Measurements from ENCODE around the gene PTGDR.

Gene PTGDR

DNA sequence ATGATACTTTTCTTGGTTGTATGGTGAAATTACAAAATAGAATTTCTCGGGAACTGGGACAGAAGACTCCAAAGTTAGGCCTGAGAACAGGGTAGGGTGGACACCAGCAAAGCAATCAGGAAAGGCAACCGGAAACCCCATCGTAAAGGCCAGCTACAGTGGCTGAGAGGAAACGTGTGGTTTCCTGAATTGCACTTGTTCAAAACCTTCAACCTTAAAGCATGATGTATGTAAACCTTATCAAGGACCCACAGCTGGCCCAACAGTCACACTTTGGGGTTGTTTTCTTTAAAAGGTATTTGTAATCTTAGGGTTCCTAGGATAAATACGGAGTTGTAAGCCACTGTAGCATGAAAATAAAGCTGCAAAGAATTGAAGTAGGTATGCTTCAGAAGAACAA, 2.2 kb upstream of the PTGDR start:
- no peak for DNase-seq

- DNase-seq: no peak
Observed at GRCh38 chr14:52266179-52266578, 1.3 kb upstream of the PTGDR start.

DNA sequence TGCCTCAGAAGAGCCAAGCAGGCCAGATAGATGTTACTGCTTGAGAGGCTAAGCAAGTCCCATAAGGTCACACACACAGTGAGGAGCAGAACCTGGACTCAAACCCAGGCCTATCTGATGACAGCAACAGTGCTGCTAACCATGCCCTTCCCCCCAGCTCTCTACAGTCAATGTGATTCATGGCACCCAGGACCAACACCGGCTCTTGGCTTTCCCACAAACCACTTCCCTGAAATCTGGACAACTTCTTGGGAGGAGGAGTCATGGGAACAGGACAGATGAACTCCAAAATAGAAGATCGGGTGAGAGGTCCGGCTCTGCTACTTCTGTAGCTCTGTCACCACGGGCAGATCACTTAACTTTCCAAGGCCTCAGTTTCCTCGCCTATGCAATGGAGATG, 716 bp upstream of the PTGDR start:
- no peak for DNase-seq

DNA sequence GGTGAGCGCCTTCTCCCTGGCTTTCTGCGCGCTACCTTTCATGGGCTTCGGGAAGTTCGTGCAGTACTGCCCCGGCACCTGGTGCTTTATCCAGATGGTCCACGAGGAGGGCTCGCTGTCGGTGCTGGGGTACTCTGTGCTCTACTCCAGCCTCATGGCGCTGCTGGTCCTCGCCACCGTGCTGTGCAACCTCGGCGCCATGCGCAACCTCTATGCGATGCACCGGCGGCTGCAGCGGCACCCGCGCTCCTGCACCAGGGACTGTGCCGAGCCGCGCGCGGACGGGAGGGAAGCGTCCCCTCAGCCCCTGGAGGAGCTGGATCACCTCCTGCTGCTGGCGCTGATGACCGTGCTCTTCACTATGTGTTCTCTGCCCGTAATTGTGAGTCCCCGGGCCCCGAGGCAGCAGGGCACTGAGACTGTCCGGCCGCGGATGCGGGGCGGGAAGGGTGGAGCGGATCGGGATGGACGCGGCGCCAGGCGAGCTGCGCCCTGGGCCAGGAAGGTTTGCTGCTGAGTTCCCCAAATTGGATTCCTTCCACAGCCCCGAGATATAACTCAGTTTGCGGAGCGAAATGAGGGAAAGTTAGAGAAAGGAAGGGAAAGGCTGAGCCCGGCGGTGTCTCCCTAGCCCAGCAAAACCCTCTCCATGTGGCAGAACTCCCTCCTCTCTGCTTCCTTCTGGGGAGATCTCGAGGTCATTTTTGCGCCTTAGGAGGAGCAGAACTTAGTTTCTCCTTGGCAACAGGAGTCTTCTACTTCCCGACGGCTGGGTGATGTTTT, 972 bp downstream of the PTGDR start:
- peak in 1 of 2 donors; percentile 13 for DNase-seq

DNA sequence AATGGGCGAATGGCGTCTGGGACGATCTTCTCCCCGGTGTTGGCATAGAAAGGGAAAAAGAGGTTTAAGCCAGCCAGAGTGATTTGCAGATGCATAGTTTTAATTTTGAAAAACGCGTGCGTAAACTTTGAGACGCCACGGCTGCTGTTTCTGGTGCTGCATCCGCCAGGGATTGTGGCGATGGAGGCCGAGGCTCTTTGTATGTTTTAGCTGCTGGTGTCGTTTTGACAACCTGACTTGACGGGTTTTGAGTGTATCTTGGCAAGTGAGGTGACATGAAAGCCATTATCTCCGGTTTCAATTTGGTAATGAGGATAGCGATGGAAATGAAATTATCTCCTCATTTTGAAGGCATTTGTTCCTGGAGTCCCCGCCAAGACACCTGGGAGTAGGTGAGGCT, 1.6 kb downstream of the PTGDR start:
- DNase-seq: no peak

DNA sequence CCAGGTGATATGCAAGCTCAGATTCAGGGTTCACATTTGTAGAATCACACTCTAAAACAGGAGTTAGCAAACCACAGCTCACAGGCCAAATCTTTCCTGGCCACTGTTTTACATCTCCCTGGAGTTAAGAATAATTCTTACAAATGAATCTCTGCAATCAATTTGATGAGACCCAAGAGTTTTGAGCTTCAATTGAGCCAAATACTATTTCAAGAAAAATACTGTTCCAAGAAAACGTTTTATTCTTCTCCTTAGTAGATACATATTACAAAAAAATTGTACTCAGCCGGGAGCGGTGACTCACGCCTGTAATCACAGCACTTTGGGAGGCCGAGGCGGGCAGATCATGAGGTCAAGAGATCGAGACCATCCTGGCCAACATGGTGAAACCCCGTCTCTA, 2.5 kb downstream of the PTGDR start:
- no peak for DNase-seq

DNA sequence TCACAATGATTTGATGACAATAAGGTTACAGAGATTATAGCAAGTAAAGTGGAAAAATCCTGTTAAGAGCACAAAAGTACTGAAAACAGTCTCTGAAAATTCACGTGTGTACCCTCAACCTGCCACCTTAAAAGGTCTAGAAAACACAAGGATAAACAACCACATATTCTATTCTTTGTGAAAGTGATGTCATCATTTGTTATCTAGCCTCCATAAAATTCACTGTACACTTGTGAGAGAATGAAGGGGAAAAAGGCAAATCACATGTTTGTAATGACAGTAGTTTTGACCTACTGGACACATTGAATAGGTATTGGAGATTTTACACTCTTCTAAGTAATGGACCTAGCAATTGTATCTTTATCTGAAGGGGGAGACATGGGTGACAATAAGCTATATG, 4.0 kb downstream of the PTGDR start:
- DNase-seq: no peak

DNA sequence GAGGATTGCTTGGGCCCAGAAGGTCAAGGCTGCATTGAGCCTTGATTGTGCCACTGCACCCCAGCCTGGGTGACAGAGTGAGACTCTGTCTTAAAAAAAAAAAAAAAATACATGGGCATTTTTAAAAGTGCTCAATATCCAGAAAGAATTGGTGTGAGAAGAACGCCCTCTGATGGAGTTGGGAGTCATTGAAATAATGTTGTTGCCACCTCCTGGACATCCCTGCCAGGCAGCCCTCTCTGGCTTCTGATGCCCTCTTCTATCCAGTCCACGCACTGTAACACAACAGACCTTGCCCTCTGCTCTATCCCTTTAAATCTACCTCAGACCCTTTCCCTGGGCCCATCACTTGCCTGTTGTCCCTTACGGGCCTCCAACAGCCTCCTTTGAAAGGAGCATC, 4.9 kb downstream of the PTGDR start:
- DNase-seq: no peak

DNA sequence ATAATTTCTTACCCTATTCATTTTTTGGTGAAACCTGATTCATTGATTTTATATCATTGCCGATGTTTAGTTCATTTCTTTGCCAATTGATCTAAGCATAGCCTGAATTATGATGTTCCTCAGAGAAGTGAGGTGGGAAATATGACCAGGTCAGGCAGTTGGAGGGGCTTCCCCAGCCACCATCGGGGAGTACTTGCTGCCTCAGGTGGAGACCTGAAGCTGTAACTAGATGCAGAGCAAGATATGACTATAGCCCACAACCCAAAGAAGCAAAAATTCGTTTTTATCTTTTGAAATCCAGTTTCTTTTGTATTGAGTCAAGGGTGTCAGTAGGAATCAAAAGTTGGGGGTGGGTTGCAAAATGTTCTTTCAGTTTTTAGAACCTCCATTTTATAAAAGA, 7.9 kb downstream of the PTGDR start:
- DNase-seq: no peak

DNA sequence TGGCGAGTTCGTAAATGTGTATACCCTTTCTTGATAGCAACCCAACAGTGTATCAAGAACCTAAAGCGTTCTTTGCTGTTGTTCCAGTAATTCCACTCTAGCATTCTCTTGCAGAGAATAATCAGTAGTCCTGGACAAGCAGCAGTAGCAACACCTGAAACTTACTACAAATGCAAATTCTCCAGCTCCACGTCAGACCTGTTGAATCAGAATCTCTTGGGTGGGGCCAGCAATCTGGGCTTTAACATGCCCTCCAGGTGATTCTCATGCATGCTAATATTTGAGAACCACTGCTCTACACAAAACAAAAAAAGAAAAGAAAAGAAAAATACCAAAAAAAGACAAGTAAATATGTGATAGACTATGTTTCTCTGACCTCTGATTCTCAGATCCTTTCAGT, 10.1 kb downstream of the PTGDR start:
- no peak for DNase-seq

DNA sequence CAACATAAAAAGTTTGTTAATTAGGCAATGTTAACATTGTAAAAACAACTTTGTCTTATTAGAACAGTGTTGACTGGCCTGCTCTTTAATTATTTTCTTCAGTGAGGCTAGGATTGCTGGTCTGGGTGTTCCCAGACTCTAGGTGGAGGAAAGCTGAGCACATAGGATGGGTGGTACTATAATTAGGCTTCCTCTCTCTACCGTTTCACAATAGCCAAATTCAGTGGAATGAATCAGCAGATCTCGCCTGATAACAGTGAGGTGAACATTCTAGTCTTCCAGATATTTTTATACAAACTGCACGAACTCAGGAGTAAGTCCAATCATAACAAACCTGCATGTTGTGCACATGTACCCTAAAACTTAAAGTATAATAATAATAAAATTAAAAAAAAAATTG, 11.9 kb downstream of the PTGDR start:
- DNase-seq: no peak

DNA sequence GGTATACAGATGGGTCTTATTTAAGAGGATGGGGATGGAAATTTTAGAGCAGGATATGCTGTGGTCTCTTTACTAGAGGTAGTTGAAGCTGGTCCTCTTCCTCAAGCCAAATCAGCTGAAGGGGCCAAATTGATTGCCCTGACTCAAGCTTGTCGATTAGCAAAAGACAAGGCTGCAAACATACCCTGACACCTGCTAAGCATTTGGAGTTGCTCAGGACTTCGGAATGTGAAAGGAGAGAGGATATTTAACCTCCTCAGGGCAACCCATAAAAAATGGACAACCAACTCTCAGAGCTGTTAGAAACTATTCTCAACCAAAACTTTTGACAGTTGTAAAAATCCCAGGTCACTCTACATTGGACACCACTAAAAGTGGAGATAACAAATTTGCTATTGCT, 15.6 kb downstream of the PTGDR start:
- DNase-seq: no peak

- DNase-seq: no peak
Observed at GRCh38 chr14:52286661-52287649, 19.5 kb downstream of the PTGDR start.

DNA sequence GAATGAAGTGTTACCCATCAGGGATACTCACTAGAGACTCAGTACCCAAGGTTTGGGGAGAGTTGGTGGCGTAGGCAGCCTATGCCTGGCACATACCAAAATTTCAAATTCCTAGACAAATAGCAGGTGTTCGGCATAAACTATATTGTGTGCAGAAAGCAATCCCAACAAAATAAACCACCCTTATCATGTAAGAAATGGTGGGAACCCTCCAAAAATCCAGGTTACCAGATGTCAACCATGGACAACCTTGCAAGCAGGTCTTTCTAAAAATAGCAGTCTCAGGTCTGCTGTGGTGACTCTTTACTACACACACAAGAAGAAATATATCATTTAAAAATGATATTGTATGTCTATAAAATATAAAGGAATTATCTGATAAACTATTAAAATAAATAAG, 28.9 kb downstream of the PTGDR start:
- no peak for DNase-seq

GRCh38 chr14:52298795-52299194, 31.3 kb downstream of the PTGDR start:
- no peak for DNase-seq

GRCh38 chr14:52299692-52300278, 32.3 kb downstream of the PTGDR start:
- DNase-seq: no peak

GRCh38 chr14:52303236-52303635, 35.7 kb downstream of the PTGDR start:
- DNase-seq: no peak

DNA sequence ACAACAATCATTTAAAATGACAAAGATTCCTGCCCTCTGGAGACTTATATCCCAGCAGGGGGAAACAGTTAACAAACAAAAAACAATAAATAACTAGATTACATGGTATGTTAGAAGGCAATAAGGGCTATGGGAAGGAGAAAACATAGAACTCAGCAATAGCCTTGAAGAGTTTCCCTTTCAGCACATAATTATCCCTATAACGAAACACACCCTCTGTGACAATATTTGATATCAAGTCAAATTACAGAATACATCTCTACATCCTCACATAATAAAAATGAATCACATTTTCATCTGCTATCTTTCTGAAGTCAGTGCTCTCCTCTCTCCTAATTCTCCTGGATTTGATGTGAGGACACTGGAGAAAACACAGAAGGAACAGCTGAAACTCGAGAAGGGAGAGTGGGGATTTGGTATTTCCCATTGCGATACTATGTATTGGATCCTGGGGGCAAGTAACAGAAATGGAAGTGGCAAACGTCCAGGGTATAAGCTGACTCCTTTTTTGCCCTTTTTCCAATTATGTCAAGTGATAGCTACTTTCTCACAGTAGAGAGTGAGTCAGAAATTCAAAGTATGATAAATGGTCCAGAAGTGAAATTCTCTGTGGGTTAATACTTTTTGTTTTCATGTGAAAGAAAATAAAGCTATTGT, 36.9 kb downstream of the PTGDR start:
- no peak for DNase-seq

GRCh38 chr14:52305014-52305413, 37.5 kb downstream of the PTGDR start:
- no peak for DNase-seq

GRCh38 chr14:52307376-52307775, 39.9 kb downstream of the PTGDR start:
- no peak for DNase-seq

GRCh38 chr14:52307905-52308304, 40.4 kb downstream of the PTGDR start:
- DNase-seq: no peak

- DNase-seq: no peak
Observed at GRCh38 chr14:52310541-52310940, 43.0 kb downstream of the PTGDR start.

DNA sequence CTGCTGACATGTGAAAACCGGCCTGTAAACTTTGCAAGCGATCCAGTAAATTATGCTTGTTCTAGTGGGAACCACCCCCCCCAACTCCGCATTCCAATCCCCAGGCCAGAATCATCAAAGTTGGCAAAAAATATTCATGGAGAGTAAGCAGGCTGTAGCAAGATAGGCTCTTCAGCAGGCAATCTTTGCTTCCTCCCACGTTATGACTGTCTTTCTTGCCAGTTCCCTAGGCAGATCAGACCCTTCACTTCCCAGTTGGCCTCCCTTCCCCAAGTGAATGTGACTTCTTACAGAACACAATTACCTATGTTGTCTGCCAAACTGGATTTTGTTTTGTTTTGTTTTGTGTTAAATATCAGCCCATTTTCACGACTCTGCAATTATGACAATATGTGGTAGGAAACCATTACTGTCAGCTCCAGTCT, 45.4 kb downstream of the PTGDR start:
- DNase-seq: no peak

Measured in stimulated activated CD4-positive, alpha-beta T cell treated with anti-CD3 and anti-CD28 coated beads, Interleukin-2, amount 100 ng/mL, for 48 hours (primary cell).